ENCODE results near the gene CHADL.

CHADL gene

GRCh38 chr22:41222846-41223507 lies 17.8 kb downstream of the CHADL start:
- Histone ChIP-seq H3K4me1 (ENCODE audit: insufficient read depth, low read length, poor library complexity, severe bottlenecking) (peaks cover 1% of the 10 kb centered on the region), H4K20me1 (ENCODE audit: insufficient read depth, low read length, poor library complexity, severe bottlenecking) (no peaks in the 10 kb centered on the region), H3K9me3 (ENCODE audit: insufficient read depth, low read depth, low read length) (no peaks in the 10 kb centered on the region), H3K4me3 (ENCODE audit: low read length, poor library complexity, severe bottlenecking) (no peak overlapping the region), H3K9me2 (replicated peaks; ENCODE audit: low read depth, low read length) (no peaks in the 10 kb centered on the region), H3F3A (ENCODE audit: low read depth) (no peaks in the 10 kb centered on the region), H3K36me3 (ENCODE audit: insufficient read depth, low read length) (no peaks in the 10 kb centered on the region), H3K79me2 (ENCODE audit: insufficient read depth, low read length) (no peaks in the 10 kb centered on the region), H2AFZ (ENCODE audit: low read length) (no peak overlapping the region), H3K4me2 (ENCODE audit: low read depth, low read length, poor library complexity, severe bottlenecking) (no peak overlapping the region), H3K27me3 (ENCODE audit: insufficient read depth, low read length, poor library complexity, severe bottlenecking) (no peaks in the 10 kb centered on the region), H3K9ac (ENCODE audit: low read depth, low read length, poor library complexity, severe bottlenecking) (no peak overlapping the region)
- TF ChIP-seq EZH2phosphoT487 (IDR thresholded peaks at IDR 0.05; ENCODE audit: borderline replicate concordance): no peak
- no peak for TF ChIP-seq CTCF (conservative IDR thresholded peaks at IDR 0.05; ENCODE audit: low read length)

GRCh38 chr22:41217553-41218157 lies 23.1 kb downstream of the CHADL start:
- peaks cover 9% of the 10 kb centered on the region for H3K4me1 ChIP-seq (ENCODE audit: insufficient read depth, low read length, poor library complexity, severe bottlenecking)
- H3K36me3 ChIP-seq (ENCODE audit: insufficient read depth, low read length): no peaks in the 10 kb centered on the region
- no peaks in the 10 kb centered on the region for H4K20me1 ChIP-seq (ENCODE audit: insufficient read depth, low read length, poor library complexity, severe bottlenecking)
- H3K9me3 ChIP-seq (ENCODE audit: insufficient read depth, low read depth, low read length): no peaks in the 10 kb centered on the region
- H2AFZ ChIP-seq (ENCODE audit: low read length): peak overlapping the region; percentile 4; the same call in 1 of the 2 replicates
- no peaks in the 10 kb centered on the region for H3K9me2 ChIP-seq (replicated peaks; ENCODE audit: low read depth, low read length)
- H3K4me2 ChIP-seq (ENCODE audit: low read depth, low read length, poor library complexity, severe bottlenecking): peak overlapping the region; percentile 38
- TF ChIP-seq EZH2phosphoT487 (IDR thresholded peaks at IDR 0.05; ENCODE audit: borderline replicate concordance) (no peak), CTCF (conservative IDR thresholded peaks at IDR 0.05; ENCODE audit: low read length) (no peak)
- H3K27me3 ChIP-seq (ENCODE audit: insufficient read depth, low read length, poor library complexity, severe bottlenecking): no peaks in the 10 kb centered on the region
- H3K9ac ChIP-seq (ENCODE audit: low read depth, low read length, poor library complexity, severe bottlenecking): peak overlapping the region; percentile 50
- no peaks in the 10 kb centered on the region for H3F3A ChIP-seq (ENCODE audit: low read depth)
- H3K79me2 ChIP-seq (ENCODE audit: insufficient read depth, low read length): no peaks in the 10 kb centered on the region
- H3K4me3 ChIP-seq (ENCODE audit: low read length, poor library complexity, severe bottlenecking): peak overlapping the region; percentile 37

GRCh38 chr22:41216984-41217383 lies 23.7 kb downstream of the CHADL start:
- Histone ChIP-seq H3K27me3 (ENCODE audit: insufficient read depth, low read length, poor library complexity, severe bottlenecking) (no peaks in the 10 kb centered on the region), H3K79me2 (ENCODE audit: insufficient read depth, low read length) (no peaks in the 10 kb centered on the region), H4K20me1 (ENCODE audit: insufficient read depth, low read length, poor library complexity, severe bottlenecking) (no peaks in the 10 kb centered on the region), H3K4me3 (ENCODE audit: low read length, poor library complexity, severe bottlenecking) (peak overlapping the region; percentile 37), H3K4me2 (ENCODE audit: low read depth, low read length, poor library complexity, severe bottlenecking) (peak overlapping the region; percentile 38), H3K4me1 (ENCODE audit: insufficient read depth, low read length, poor library complexity, severe bottlenecking) (peaks cover 9% of the 10 kb centered on the region), H3K36me3 (ENCODE audit: insufficient read depth, low read length) (no peaks in the 10 kb centered on the region), H3F3A (ENCODE audit: low read depth) (no peaks in the 10 kb centered on the region), H3K9me2 (replicated peaks; ENCODE audit: low read depth, low read length) (no peaks in the 10 kb centered on the region), H2AFZ (ENCODE audit: low read length) (no peak overlapping the region), H3K9ac (ENCODE audit: low read depth, low read length, poor library complexity, severe bottlenecking) (peak overlapping the region; percentile 50), H3K9me3 (ENCODE audit: insufficient read depth, low read depth, low read length) (no peaks in the 10 kb centered on the region)
- no peak for TF ChIP-seq CTCF (conservative IDR thresholded peaks at IDR 0.05; ENCODE audit: low read length)
- no peak for TF ChIP-seq EZH2phosphoT487 (IDR thresholded peaks at IDR 0.05; ENCODE audit: borderline replicate concordance)
